Measurements from ENCODE around the gene GET3.
"Not testable (repeated sequence)": the region's sequence is repeated elsewhere in the genome, so short reads cannot be mapped to it uniquely, and the experiment has no call there.

GET3 gene

GRCh38 chr19:12715102-12715501 is 22.2 kb upstream of the GET3 start:
- DNase-seq, result no peak

GRCh38 chr19:12715929-12716328 is 21.4 kb upstream of the GET3 start:
- no peak for DNase-seq

- no peak for DNase-seq
Observed at GRCh38 chr19:12720296-12720695, 17.0 kb upstream of the GET3 start.

- DNase-seq, result peak in 16 of 56 donors; percentile 2 to 52 (median 18)
Observed at GRCh38 chr19:12720851-12721655, 16.2 kb upstream of the GET3 start.

- DNase-seq, result peak in 44 of 56 donors; percentile 17 to 75 (median 52)
Observed at GRCh38 chr19:12721656-12722565, 15.4 kb upstream of the GET3 start.

GRCh38 chr19:12722566-12723380 is 14.5 kb upstream of the GET3 start:
- peak; percentile 27 to 99 (median 93) for DNase-seq

- no peak for DNase-seq
Observed at GRCh38 chr19:12723381-12723640, 14.0 kb upstream of the GET3 start.

- DNase-seq, result peak in 49 of 56 donors; percentile 6 to 67 (median 39)
Observed at GRCh38 chr19:12723641-12724426, 13.5 kb upstream of the GET3 start, which contains the start of gene TNPO2. TSS of gene TNPO2 (minus strand) at chr19:12723932. CDS start at chr19:12720977, 2,955 bp downstream.

GRCh38 chr19:12725612-12726011 is 11.7 kb upstream of the GET3 start:
- not testable (repeated sequence) for DNase-seq

- no peak for DNase-seq
Observed at GRCh38 chr19:12726988-12727316, 10.3 kb upstream of the GET3 start.

GRCh38 chr19:12727745-12728433 is 9.4 kb upstream of the GET3 start:
- DNase-seq, result no peak

- no peak for DNase-seq
Observed at GRCh38 chr19:12730064-12730463, 7.2 kb upstream of the GET3 start.

GRCh38 chr19:12731337-12731736 is 6.0 kb upstream of the GET3 start:
- DNase-seq, result no peak

GRCh38 chr19:12733369-12734214 is 3.7 kb upstream of the GET3 start:
- peak in 3 of 56 donors; percentile 1 to 19 (median 5) for DNase-seq

- no peak for DNase-seq
Observed at GRCh38 chr19:12737835-12738351, 596 bp downstream of the GET3 start.

- no peak for DNase-seq
Observed at GRCh38 chr19:12745166-12745897, 8.0 kb downstream of the GET3 start.

- DNase-seq, result no peak
Observed at GRCh38 chr19:12748489-12748888, 11.2 kb downstream of the GET3 start.

- DNase-seq, result no peak
Observed at GRCh38 chr19:12749938-12750521, 12.7 kb downstream of the GET3 start.
